SK-N-SH treated with all-trans-retinoic acid at 6 μM for 48 hours (cell line): Measurements from ENCODE around the gene PPP4R1.

Experiments used
- ATAC-seq: fragments of 200-7000 bp; cut with Tn5 transposase; 3 replicates; pipeline ENCODE4 v1.9.1; 2020; ENCODE audit warnings: mild to moderate bottlenecking, moderate library complexity
- ARNTL ChIP-seq: fragments of 450-650 bp; formaldehyde crosslinking; IDR thresholded peaks from 2 replicates; pipeline ENCODE4 v1.5.0; 2020; ENCODE audit warnings: low read depth, mild to moderate bottlenecking, moderate library complexity, borderline replicate concordance
- BACH2 ChIP-seq: fragments of 250-450 bp; sonication (Bioruptor Pico); IDR thresholded peaks from 2 replicates; pipeline ENCODE4 v1.9.0; 2021; ENCODE audit warnings: mild to moderate bottlenecking, borderline replicate concordance
- CSDC2 ChIP-seq: fragments of 250-450 bp; sonication (Bioruptor Pico); IDR thresholded peaks from 2 replicates; pipeline ENCODE4 v1.5.0; 2020; ENCODE audit warnings: mild to moderate bottlenecking, moderate library complexity
- GLIS3 ChIP-seq: fragments of 250-450 bp; sonication (Bioruptor Pico); IDR thresholded peaks from 2 replicates; pipeline ENCODE4 v1.5.0; 2020; ENCODE audit warnings: mild to moderate bottlenecking, moderate library complexity
- ISL1 ChIP-seq: fragments of 250-450 bp; sonication (Bioruptor Pico); IDR thresholded peaks from 2 replicates; pipeline ENCODE4 v2.1.2; 2022; ENCODE audit warnings: mild to moderate bottlenecking, moderate library complexity
- OSR1 ChIP-seq: fragments of 250-450 bp; sonication (Bioruptor Pico); IDR thresholded peaks from 2 replicates; pipeline ENCODE4 v1.8.0; 2022; ENCODE audit warnings: moderate library complexity, mild to moderate bottlenecking, inconsistent platforms
- POU6F1 ChIP-seq: fragments of 250-450 bp; sonication (Bioruptor Pico); IDR thresholded peaks from 2 replicates; pipeline ENCODE4 v1.8.0; 2021; ENCODE audit warnings: low read depth, mild to moderate bottlenecking, moderate library complexity, borderline replicate concordance
- PPARA ChIP-seq: fragments of 250-450 bp; sonication (Bioruptor Pico); IDR thresholded peaks from 2 replicates; pipeline ENCODE4 v1.5.0; 2020; ENCODE audit warnings: mild to moderate bottlenecking, borderline replicate concordance
- RARB ChIP-seq: fragments of 250-450 bp; sonication (Bioruptor Pico); IDR thresholded peaks from 2 replicates; pipeline ENCODE4 v1.8.0; 2021; ENCODE audit warnings: mild to moderate bottlenecking, moderate library complexity
- SNAI2 ChIP-seq: fragments of 250-450 bp; sonication (Bioruptor Pico); IDR thresholded peaks from 2 replicates; pipeline ENCODE4 v1.5.0; 2020; ENCODE audit warnings: mild to moderate bottlenecking, moderate library complexity
- TCF4 ChIP-seq: fragments of 250-450 bp; sonication (Bioruptor Pico); IDR thresholded peaks from 2 replicates; pipeline ENCODE4 v1.8.0; 2021; ENCODE audit warnings: mild to moderate bottlenecking, moderate library complexity, borderline replicate concordance
- TOX ChIP-seq: fragments of 250-450 bp; sonication (Bioruptor Pico); IDR thresholded peaks from 2 replicates; pipeline ENCODE4 v1.8.0; 2021; ENCODE audit warnings: mild to moderate bottlenecking, moderate library complexity, borderline replicate concordance
- TSHZ2 ChIP-seq: fragments of 250-450 bp; sonication (Bioruptor Pico); IDR thresholded peaks from 2 replicates; pipeline ENCODE4 v1.5.0; 2020; ENCODE audit warnings: mild to moderate bottlenecking, moderate library complexity
- ZC3H10 ChIP-seq: fragments of 250-450 bp; sonication (Bioruptor Pico); IDR thresholded peaks from 2 replicates; pipeline ENCODE4 v1.5.1; 2021; ENCODE audit warnings: mild to moderate bottlenecking, moderate library complexity
- ZFP30 ChIP-seq: fragments of 450-650 bp; formaldehyde crosslinking; IDR thresholded peaks from 2 replicates; pipeline ENCODE4 v1.5.0; 2022; ENCODE audit warnings: mild to moderate bottlenecking, moderate library complexity
- ZNF565 ChIP-seq: fragments of 450-650 bp; formaldehyde crosslinking; conservative IDR thresholded peaks from 2 replicates; pipeline ENCODE4 v1.5.0; 2020; ENCODE audit warnings: low read depth, mild to moderate bottlenecking, moderate library complexity
- ZNF70 ChIP-seq: fragments of 450-650 bp; formaldehyde crosslinking; IDR thresholded peaks from 2 replicates; pipeline ENCODE4 v1.5.0; 2020; ENCODE audit warnings: mild to moderate bottlenecking, moderate library complexity
- ZNF8 ChIP-seq: fragments of 450-650 bp; formaldehyde crosslinking; IDR thresholded peaks from 2 replicates; pipeline ENCODE4 v1.5.0; 2020; ENCODE audit warnings: mild to moderate bottlenecking, moderate library complexity
- TF ChIP-seq, protein P1 (sequence below): fragments of 250-450 bp; sonication (Bioruptor Pico); IDR thresholded peaks from 2 replicates; pipeline ENCODE4 v1.5.1; 2020; ENCODE audit warnings: low read depth, mild to moderate bottlenecking, moderate library complexity
- TF ChIP-seq, protein P2 (sequence below): fragments of 250-450 bp; sonication (Bioruptor Pico); IDR thresholded peaks from 2 replicates; pipeline ENCODE4 v1.8.0; 2020; ENCODE audit warnings: mild to moderate bottlenecking, moderate library complexity, borderline replicate concordance
- TF ChIP-seq, protein P3 (sequence below): fragments of 250-450 bp; sonication (Bioruptor Pico); IDR thresholded peaks from 2 replicates; pipeline ENCODE4 v1.5.1; 2021; ENCODE audit warnings: mild to moderate bottlenecking, moderate library complexity

Gene PPP4R1

DNA sequence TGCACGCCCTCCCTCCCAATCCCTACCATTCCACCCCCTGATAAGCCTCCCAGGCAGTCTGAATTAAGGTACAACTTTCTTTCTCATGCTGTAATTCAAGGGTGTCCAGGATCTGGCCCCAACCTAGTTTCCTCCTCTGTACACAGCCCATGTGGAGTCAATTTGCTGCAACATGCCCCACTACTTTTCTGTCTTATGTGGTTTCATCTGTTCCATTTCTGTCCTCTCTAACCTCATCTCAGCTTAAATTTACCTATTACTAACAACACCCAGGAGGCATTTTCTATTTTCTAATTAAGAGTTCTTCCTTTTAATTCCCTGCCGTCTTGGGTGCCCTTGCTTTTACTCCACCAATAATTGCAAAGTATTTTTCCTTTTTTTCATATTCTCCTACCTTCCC lies 10.0 kb downstream of the PPP4R1 start:
- peak; percentile 22; the same call in 1 of the 3 replicates for ATAC-seq
- TF ChIP-seq ISL1 (CRISPR knock-in tag) (no peak), TSHZ2 (CRISPR knock-in tag) (no peak), PPARA (CRISPR knock-in tag) (no peak), ARNTL (CRISPR knock-in tag) (no peak), BACH2 (CRISPR knock-in tag) (no peak), SNAI2 (CRISPR knock-in tag) (no peak), ZFP30 (CRISPR knock-in tag) (no peak), RARB (CRISPR knock-in tag) (no peak), ZC3H10 (CRISPR knock-in tag) (no peak), POU6F1 (CRISPR knock-in tag) (no peak), ZNF565 (CRISPR knock-in tag) (no peak), TOX (no peak), ZNF70 (CRISPR knock-in tag) (no peak), ZNF8 (CRISPR knock-in tag) (no peak), OSR1 (CRISPR knock-in tag) (no peak), GLIS3 (CRISPR knock-in tag) (no peak), TCF4 (CRISPR knock-in tag) (no peak)
- TF ChIP-seq, protein P1, sequence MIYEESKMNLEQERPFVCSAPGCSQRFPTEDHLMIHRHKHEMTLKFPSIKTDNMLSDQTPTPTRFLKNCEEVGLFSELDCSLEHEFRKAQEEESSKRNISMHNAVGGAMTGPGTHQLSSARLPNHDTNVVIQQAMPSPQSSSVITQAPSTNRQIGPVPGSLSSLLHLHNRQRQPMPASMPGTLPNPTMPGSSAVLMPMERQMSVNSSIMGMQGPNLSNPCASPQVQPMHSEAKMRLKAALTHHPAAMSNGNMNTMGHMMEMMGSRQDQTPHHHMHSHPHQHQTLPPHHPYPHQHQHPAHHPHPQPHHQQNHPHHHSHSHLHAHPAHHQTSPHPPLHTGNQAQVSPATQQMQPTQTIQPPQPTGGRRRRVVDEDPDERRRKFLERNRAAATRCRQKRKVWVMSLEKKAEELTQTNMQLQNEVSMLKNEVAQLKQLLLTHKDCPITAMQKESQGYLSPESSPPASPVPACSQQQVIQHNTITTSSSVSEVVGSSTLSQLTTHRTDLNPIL (CRISPR knock-in tag): no peak
- TF ChIP-seq, protein P2, sequence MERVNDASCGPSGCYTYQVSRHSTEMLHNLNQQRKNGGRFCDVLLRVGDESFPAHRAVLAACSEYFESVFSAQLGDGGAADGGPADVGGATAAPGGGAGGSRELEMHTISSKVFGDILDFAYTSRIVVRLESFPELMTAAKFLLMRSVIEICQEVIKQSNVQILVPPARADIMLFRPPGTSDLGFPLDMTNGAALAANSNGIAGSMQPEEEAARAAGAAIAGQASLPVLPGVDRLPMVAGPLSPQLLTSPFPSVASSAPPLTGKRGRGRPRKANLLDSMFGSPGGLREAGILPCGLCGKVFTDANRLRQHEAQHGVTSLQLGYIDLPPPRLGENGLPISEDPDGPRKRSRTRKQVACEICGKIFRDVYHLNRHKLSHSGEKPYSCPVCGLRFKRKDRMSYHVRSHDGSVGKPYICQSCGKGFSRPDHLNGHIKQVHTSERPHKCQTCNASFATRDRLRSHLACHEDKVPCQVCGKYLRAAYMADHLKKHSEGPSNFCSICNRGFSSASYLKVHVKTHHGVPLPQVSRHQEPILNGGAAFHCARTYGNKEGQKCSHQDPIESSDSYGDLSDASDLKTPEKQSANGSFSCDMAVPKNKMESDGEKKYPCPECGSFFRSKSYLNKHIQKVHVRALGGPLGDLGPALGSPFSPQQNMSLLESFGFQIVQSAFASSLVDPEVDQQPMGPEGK: no peak
- TF ChIP-seq, protein P3, sequence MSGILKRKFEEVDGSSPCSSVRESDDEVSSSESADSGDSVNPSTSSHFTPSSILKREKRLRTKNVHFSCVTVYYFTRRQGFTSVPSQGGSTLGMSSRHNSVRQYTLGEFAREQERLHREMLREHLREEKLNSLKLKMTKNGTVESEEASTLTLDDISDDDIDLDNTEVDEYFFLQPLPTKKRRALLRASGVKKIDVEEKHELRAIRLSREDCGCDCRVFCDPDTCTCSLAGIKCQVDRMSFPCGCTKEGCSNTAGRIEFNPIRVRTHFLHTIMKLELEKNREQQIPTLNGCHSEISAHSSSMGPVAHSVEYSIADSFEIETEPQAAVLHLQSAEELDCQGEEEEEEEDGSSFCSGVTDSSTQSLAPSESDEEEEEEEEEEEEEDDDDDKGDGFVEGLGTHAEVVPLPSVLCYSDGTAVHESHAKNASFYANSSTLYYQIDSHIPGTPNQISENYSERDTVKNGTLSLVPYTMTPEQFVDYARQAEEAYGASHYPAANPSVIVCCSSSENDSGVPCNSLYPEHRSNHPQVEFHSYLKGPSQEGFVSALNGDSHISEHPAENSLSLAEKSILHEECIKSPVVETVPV (CRISPR knock-in tag): no peak

DNA sequence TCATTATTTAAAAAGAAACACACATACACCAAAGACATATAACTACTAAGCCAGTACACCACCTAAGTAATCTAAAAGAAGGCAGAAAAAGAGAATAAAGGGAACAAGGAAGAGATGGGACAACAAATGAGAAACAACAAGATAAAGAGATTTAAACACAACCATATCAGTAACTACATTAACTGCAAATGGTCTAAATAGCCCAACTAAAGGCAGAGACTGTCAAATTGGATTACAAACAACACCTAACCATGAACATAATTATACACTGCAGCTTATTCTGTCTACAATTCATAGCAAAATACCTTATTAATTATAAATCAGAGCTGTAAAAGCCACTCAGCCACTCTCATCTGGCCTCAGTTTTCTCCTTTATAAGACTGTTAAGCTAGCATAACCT lies 15.0 kb downstream of the PPP4R1 start:
- TF ChIP-seq, protein P2: no peak
- TF ChIP-seq CSDC2 (CRISPR knock-in tag): no peak
- TF ChIP-seq, all 23 proteins: peak for 0
- no peak for ATAC-seq
